M059J (cell line): Measurements from ENCODE around the gene COL28A1. TPM values are rescaled to one million over a fixed set of nuclear protein-coding genes. Genes with fewer than 3 reads are reported as not detected.

Source experiments
- DNase-seq: peaks from one replicate; pipeline ENCODE4 v3.0.0-alpha.2; 2012; ENCODE audit warnings: low read depth
- total RNA-seq: library from RNA; depleted of rRNA; stranded (reverse); fragments of >200 nt; shearing (Covaris generic); gene quantifications from 2 replicates; pipeline ENCODE4 v1.2.3, GENCODE V29; 2014; rRNA removed

Gene COL28A1
- total RNA-seq, 1 experiment from 2014 or later = not detected

DNA sequence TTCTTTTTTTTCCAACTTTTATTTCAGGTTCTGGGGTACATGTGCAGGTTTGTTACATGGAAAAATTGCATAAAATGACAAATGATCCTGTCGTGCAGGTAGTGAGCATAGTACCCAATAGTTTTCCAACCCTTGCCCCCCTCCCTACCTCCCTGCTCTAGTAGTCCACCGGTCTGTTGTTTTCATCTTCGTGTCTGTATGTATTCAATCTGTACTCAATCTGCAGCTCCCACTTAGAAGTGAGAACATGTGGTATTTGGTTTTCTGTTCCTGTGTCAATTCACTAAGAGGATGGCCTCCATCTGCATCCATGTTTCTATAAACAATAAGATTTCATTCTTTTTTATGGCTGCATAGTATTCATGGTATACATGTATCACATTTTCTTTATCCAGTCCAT, 202.1 kb downstream of the COL28A1 start:
- no peak for DNase-seq

DNA sequence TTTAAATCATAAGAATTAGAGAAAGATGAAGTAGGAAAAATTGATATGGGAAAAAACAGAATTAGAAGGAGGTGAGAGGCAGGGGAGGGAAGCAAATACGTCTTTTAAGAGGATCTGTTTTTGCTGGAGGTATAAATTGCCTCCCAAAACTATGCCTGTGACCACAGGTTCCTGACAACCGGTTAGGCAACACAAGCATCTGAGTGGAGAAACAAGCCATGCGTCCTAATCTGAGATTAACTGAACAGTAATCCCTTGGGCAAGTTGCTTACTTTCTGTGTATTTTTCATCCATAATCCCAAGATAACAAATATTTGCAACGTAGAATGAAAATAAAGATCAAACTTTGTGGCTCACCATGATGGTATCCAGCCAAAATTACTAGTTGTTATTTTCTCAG, 204.2 kb downstream of the COL28A1 start:
- no peak for DNase-seq

DNA sequence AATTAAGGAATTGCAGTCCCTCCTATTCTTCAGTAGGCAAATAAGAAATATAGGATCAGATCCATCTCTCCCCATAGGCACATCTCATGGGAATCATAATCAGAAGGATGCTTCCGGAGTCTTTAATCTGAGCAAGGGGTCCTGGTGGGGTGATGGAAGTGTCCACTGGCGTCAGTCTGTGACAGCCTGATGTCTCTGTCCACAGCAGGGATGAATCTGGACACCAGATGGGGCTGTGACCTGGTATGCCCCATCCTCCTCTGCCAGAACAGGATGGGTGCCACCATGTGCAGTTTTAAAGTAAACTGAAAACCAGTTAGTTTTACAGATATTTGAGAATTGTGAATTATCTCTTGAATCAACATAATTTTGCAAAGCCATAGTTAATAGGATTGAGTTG, 204.7 kb downstream of the COL28A1 start:
- peak; percentile 6 for DNase-seq

DNA sequence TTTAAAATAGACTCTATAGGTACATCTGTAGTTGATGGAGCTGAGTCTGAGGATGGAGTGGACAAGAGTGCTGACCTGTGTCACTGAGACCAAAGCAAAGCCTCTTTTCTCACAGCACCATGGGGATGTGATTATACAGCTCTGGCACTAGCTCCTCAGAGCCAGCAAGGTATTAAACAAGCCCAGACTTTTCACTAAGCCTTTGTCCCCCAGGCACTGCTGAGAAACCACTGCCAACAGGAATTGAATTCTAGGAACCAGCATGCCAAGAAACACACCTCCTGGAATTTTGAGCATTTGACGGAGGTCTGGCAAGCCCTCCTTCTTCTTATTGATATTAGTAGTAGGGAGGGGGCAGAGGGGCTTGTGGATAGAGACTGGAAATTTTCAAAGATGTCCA, 206.3 kb downstream of the COL28A1 start:
- no peak for DNase-seq

DNA sequence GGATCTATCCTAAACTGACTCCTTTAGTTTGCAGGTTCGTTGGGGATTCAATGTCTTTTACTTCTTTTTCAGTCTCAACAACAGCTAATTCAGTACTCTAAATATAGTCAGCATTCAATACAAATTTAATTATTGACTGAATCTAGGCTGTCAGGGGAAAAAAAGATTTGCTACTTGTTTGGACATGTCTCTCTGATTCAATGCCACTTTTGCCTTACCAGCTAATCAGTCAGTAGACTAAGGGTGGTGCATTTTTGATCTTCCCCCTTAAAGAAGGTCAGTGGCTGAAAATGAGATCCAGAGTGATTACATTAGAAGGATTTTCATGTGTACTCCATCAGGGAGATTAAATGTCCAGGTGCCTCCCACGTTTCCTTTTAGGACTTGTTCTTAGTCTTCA, 208.2 kb downstream of the COL28A1 start:
- no peak for DNase-seq

DNA sequence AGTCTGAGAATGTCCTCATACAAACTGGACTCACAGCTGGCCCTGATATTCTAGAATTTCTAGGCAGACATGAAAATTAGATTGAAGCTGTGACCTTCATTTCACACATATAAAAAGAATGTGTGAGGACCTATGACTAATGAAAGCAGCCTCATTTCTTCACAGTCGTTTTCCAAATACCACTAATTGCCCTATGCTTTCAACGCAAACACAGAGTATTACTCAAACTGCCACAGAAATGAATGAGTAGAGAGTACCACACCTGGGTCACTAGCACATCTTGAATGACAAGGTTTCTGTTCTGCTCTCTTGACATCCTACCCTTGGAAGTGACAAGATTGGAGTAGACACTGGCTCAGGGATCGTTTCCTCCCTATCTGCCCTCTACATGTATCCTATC, 211.0 kb downstream of the COL28A1 start:
- no peak for DNase-seq

DNA sequence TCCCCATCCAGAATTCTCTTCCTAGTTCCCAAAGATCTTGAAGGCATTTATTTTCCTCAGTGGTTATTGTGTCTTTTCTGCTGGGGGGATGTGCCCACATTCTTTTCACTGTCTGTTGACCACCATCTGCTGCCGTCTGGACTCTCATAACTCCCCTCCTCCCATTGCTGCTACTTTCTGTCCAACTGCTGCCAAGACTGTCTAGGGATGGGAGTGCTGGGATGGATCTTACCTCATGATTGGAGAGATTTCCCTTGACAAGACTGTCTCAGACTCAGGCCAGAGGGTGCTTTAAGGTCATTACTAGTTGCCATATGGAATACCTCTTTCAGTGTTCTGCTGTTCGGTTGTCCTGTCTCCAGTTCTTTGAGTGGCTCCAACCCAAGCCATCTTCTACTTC, 211.8 kb downstream of the COL28A1 start:
- no peak for DNase-seq

DNA sequence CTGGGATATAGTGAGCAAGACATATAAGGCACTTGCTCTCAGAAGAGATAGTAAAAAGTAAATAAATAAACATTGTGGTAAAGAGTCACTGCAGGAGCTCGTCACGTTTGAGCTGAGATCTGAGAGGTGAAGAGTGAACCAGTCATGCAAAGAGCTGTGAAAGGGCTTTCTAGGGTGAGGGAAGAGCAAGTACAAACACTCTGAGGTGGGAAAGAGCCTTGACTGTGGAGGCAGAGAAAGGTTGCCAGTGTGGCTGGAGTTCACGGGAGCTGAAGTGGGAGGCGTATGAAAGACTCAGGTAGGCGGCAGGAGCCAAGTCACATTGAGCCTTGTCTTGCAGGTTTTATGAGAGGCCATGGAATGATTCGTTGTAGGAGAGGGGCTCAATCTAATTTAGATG, 212.3 kb downstream of the COL28A1 start:
- DNase-seq = peak; percentile 47

DNA sequence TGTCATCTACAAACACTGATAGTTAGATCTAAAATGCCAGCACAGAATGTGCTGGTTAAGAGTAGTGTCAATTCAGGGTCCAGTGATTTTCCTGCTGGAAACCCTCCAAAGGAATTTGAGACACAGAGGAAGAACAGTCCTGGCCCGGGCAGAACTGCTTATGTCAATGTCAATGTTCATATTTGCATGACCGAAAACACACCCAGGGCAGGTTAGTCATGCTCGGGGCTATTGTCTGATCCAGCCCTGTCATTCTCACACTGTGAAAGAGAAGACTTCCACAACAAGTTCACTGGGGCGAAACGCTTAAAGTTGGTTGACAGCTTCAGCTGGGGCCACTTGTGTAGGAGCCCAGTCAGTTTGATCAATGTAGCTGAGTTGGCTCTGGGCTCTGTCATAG, 214.0 kb downstream of the COL28A1 start:
- peak; percentile 39 for DNase-seq

DNA sequence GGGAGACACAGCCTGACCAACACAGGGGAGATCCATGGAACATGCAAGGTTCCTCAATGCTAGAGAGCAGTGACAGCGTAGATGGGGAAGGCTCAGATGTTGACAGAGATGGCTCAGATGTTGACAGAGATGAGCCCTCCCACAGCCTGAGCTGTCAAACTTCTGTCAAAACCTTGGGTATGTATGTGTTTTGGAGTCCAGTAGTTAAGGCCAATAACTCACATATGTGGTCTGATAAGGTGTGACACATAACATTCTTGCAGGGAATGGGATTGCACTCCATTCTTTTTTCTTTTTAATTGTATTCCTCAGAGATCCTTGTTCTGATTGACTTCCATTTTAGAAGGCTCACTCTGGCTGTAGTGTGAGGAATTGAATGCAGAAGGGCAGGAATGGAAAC, 217.1 kb downstream of the COL28A1 start:
- DNase-seq = no peak

DNA sequence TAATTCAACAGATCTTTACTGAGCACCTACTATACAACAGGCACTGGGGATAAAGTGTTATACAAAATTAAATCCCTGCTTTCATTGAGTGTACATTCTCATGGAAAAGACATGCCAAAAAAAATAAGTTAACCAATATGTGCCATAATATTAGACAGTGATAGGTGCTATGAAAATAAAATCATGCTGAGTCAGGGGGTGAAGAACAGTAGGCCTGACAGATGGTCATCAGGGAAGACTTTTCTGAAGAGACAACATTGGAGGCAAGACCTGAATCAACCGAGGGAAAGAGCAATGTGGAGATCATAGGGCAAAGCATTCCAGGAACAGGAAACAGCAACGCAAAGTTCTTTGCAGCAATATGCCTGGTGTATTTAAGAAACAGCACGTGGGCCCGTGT, 217.8 kb downstream of the COL28A1 start:
- DNase-seq = no peak

DNA sequence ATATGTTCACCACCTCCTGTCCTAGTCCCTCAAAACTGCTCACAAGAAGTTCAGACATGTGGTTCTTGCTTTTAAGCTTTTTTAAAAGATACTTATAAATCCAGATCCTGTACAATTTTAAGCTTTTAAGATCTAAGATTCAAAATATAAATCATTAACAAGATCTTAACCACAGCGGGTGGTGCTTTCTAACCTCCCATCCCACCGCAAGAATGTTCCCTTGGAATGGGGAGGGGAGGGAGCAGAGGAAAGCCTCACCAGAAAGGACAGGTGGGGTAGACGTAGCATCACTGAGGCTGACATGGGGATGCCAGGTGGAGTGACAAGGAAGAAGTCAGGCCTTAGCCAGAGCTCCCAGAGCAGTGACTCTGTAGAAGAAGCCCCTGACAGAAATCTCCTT, 219.8 kb downstream of the COL28A1 start:
- no peak for DNase-seq

DNA sequence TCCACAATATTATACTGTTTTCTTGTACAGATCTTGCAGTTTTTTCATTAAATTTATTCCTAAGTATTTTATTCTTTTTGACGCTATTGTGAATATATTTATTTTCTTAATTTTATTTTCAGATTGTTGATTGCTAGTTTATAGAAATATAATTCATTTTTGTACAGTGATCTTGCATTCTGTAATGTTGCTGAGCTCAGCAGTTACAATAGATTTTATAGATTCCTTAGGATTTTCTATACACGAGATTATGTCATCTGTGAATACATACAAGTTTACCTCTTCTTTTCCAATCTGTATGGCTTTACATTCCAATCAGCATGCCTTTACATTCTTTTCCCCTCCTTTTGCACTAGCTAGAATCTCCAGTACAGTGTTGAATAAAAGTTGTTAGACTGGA, 223.3 kb downstream of the COL28A1 start:
- no peak for DNase-seq

DNA sequence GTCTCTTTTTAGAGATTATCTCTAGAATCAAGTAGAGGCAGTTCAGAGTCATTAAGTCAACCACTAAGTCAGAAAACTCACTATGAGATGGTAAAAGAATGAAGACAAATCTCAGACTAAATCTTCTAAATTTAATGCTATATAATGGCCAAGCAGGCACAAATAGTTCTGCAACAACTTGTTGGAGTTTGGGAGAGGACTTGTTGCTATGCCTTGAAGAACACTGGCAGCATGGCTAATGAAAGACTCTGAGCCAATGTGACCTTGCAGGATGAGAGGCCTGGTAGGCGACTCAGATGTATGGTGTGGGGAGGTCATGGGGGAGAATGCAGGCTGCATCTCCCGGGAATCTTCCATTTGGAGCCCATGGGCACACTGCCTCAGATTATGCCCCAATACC, 224.7 kb downstream of the COL28A1 start:
- DNase-seq = no peak

DNA sequence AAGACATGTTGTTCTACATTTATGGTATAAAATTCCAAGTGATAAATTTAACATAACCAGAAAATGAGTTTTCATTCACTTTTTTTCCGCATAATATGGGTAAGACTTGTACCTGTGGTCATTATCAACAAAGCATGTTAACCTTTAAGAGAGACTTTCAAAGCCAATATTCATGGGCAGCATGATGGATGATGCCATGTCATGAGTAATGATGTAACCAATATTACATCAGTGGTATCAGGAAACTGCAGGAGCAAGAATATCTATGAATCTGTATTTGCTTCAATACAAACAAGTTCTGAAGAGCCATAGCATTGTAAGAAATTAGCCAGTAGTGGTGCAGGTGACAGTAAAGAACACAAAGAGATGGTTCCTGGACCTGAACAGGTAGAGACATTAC, 226.5 kb downstream of the COL28A1 start:
- no peak for DNase-seq

Other genes starting within 250 kb of the COL28A1 start
- gene MIOS, start 31.0 kb upstream of the COL28A1 start, total RNA-seq = 17.5 and 31.6 TPM in 2 replicates
- gene UMAD1, start 104.9 kb upstream of the COL28A1 start, total RNA-seq = 19.9 and 27.4 TPM in 2 replicates
- gene RPA3, start 182.7 kb upstream of the COL28A1 start, total RNA-seq = 121 and 127 TPM in 2 replicates